Sigmoid colon (tissue), 4 donors: ENCODE measurements around the gene PPP1R2.

Source experiments
- POLR2AphosphoS5 ChIP-seq, 4 donors: sonication (generic); formaldehyde crosslinking; IDR thresholded peaks; one replicate each; pipeline ENCODE4 v1.6.1; 2017; ENCODE audit warnings: antibody characterized with exemption in 4 of 4
- TF ChIP-seq, protein P1 (sequence below), 4 experiments: fragments of 450-650 bp in 3 of 4; fragments of 200-600 bp in 1 of 4; IDR thresholded peaks; one replicate each; pipeline ENCODE4 v1.5.1; 2016 to 2019; ENCODE audit warnings: antibody characterized with exemption in 4 of 4, mild to moderate bottlenecking in 3 of 4, moderate library complexity in 2 of 4

- TF ChIP-seq POLR2AphosphoS5 (IDR thresholded peaks at IDR 0.05): no peak
- TF ChIP-seq, protein P1, sequence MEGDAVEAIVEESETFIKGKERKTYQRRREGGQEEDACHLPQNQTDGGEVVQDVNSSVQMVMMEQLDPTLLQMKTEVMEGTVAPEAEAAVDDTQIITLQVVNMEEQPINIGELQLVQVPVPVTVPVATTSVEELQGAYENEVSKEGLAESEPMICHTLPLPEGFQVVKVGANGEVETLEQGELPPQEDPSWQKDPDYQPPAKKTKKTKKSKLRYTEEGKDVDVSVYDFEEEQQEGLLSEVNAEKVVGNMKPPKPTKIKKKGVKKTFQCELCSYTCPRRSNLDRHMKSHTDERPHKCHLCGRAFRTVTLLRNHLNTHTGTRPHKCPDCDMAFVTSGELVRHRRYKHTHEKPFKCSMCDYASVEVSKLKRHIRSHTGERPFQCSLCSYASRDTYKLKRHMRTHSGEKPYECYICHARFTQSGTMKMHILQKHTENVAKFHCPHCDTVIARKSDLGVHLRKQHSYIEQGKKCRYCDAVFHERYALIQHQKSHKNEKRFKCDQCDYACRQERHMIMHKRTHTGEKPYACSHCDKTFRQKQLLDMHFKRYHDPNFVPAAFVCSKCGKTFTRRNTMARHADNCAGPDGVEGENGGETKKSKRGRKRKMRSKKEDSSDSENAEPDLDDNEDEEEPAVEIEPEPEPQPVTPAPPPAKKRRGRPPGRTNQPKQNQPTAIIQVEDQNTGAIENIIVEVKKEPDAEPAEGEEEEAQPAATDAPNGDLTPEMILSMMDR (IDR thresholded peaks at IDR 0.05): no peak
Measured at GRCh38 chr3:195554458-195554857, 11.3 kb upstream of the PPP1R2 start.
